Activated naive CD8-positive, alpha-beta T cell treated with anti-CD3 and anti-CD28 coated beads, Interleukin-2, amount 50 U/mL, for 16 hours (primary cell): ENCODE results near the gene MAP3K14.
"Not testable (repeated sequence)": the region's sequence is repeated elsewhere in the genome, so short reads cannot be mapped to it uniquely, and the experiment has no call there.

Source experiments
- DNase-seq: peaks from one replicate; pipeline ENCODE4 v3.0.0-alpha.2; 2020; ENCODE audit warnings: low read depth, low spot score

The MAP3K14 gene

DNA sequence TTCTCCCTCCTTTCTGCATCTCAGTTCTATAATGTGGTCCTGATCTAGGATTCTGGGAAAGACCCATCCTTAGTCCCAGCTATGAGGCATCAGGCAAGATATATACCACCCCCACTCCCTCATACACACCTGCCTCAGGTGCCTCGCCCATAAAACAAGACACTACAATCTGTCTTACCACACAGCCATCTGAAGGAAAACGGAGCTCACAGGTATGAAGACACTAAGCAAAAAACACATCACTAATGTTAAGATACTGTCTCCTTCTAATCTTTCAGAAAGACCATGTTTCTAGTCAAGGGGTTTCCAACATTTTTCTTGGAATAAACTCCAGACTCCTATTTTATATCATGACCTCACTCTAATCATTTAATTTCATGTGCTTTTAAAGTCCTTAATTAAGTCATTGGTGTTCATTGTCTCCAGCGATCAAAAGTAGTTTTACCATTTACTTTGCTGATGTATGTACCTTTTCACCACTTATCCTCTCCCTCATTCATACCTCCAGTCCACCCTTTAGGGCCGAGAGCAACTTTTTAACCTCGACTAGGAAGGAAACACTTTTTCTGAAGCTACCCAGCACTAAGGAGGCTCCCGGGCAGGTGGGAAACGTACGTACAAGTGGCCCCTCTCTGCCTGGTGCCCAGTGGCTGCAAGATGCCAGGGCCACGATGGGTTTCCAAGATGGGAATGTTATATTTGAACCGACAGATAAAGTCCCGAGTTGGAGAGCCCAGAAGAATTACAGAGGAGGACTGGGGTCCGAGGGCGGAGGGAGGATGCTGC lies 979 bp downstream of the MAP3K14 start:
- DNase-seq = no peak

DNA sequence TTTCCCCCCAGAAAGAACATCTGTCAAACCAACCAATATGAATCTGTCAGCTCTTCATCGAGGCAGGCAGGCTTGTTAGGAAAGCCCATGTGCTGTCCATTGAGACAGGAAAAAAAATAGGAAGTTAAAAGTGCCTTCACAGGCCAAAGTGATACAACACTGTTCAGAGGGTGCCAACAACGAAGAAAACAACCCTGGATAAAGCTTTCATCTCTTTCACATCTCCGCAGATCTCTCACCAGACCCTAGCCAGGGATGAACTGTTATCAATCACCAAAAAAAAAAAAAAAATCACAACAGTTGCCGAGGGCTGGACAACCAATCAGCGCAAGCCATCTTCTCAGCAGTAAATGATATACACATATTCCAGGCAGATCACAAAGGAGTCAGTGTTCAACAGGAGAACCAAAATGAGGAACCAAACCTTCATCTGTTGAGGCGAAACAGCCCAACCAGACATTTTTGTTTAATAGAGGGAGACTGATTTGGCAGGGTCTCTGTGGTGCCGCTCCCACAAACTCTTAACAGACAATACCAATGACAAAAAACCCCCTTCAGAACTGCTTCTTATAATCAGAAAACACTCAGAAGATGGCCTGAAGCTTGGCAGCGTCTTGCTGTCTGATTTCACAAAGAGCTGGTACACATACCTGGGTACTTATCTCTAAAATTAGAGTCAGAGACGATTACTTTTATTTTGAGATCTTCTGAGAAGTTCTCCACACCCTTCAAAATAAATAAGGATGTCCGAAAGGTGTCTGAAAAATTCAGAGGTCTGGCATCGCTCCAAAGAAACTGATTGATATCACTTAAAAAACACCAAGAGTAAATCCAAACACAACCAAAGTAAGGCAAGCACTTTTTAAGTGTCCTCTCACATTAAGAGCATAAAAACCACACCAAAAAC lies 1.8 kb downstream of the MAP3K14 start:
- DNase-seq = no peak

DNA sequence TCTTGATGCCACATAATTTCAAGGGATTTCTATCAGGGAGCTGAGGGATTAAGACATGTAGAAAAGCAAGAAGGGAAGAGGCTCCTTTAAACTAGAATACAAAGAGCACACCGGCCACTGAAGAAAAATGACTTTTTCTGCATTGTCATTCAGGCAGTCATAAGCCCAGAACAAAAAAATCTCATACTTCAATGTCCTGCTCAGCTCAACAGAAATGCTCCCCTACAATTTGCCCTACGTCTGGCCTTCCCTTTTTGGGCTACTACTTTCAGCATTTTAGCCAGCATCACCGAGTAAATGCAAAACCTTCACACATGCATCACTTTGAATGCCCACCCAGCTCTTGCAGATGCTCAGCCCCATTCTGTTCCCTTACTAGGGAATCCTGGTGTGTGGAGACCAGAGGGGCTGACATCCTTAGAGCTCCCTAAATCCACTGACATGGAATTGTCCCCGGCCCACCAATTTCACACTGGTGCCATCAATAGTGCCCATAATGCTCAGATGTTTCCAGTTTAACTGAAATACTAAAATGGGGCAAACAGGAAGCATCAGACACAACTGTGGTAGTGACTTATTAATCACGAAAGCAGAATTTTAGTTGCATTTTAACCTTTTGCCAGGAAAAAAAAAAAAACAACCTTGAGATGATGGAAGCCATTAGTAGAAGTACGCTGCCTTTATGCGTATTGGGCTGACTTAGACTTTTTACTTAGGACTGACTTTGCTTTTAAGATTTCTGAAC lies 2.7 kb downstream of the MAP3K14 start:
- DNase-seq = no peak

DNA sequence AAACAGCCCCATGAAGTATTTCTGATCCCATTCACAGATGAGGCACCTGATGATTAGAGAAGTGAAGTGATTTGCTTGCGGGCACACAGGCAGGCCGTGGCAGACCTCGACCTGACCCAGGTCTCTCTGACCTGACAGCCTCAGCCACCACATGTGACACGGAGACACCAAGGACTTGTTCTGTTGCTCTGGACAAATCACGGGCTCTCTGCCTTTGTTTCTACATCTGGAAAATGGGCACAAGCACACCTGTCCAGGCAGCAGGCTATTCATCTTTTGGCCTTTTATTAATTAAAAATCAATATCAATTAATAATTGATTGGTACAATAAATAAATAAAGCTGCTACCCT lies 3.4 kb downstream of the MAP3K14 start:
- no peak for DNase-seq

DNA sequence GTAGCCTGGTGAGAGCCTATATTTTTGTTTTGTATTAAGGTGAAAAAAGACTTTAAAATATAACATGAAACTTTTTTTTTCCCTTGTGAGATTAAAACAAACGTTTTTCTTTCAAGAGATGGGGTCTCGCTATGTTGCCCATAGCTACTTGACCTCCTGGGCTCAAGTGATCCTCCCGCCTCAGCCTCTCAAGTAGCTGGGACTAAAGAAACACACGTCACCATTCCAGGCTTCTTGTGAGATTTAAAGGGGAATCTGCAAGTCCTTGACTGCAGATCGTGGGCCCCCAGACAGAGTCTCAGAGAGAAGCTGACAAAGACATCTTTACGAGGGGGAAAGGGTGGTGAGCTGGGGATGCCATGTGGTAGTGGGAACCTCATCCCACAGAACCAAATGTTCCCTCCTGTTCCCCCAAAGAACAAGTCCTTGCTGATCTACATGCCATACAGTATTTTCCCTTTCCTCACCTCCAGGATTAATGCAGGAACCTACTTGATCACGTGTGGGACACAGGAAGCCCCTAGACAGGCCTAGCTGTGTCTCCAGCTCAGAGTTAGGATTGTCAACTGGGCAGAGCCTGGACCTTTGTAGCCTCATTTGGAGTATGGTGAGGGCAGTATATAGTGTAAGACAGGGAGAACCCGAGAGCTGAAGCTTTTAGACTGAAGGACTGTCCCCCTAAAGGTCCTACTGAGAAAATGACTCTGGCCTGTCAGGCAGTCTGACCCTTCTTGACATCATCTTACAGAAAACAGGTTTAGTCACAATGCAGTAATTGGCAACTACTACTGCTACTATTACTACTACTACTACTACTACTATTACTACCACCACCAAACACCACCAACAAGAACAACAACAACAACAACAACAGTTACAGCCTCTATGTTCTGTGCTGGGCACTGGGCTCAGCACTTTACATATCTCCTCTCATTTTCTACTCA lies 4.1 kb downstream of the MAP3K14 start:
- DNase-seq = no peak

DNA sequence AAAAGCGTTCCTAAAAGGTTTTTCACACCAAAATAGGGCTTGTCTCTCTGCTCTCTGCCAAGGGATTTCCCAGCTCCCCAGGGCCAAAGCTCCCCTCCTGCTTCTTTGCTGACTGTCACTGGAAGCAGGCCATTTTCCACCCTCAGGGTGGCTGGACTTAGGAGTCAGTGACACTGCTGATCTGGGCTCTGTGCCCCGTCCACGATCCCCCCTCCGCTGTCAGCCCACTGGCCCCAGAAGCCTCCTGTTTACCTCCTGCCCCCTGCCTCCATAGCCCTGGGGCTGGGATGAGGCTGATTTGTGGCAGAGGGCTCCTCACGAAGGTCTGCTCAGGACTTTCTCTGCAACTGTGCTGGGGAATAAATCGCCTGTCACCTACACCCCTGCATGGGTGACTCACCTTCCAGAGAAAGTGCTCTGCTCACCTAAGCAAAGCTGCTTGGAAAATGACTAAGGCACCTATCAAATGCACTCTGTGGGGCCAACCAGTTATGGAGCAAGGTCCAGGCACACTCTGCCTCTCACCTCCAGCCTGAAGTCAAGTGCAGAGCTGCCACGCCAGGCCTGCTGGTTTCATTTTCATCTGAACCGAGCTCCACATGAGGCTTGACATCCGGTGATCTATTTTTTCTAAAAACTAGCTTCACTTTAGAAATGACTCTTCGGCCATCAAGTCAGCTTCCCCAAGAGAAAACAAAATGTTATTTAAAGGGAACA lies 4.9 kb downstream of the MAP3K14 start:
- DNase-seq = peak; percentile 70

DNA sequence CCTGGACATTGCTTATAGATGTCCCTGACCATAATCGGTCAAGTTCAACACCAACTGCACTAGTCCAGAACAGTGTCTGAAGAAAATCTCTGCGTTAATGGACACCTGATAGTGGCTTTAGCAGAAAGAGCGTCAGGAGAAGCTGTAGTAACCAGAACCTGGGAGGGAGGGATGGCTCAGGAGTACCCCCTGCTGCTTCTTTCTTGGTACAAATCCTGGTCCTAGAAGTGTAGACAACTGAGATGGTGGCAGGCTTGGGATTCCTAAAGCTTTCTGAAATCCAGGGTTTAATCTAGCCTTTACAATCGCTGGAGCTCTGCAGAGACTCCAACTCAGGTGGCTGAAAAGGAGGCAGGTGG lies 5.4 kb downstream of the MAP3K14 start:
- DNase-seq = no peak

DNA sequence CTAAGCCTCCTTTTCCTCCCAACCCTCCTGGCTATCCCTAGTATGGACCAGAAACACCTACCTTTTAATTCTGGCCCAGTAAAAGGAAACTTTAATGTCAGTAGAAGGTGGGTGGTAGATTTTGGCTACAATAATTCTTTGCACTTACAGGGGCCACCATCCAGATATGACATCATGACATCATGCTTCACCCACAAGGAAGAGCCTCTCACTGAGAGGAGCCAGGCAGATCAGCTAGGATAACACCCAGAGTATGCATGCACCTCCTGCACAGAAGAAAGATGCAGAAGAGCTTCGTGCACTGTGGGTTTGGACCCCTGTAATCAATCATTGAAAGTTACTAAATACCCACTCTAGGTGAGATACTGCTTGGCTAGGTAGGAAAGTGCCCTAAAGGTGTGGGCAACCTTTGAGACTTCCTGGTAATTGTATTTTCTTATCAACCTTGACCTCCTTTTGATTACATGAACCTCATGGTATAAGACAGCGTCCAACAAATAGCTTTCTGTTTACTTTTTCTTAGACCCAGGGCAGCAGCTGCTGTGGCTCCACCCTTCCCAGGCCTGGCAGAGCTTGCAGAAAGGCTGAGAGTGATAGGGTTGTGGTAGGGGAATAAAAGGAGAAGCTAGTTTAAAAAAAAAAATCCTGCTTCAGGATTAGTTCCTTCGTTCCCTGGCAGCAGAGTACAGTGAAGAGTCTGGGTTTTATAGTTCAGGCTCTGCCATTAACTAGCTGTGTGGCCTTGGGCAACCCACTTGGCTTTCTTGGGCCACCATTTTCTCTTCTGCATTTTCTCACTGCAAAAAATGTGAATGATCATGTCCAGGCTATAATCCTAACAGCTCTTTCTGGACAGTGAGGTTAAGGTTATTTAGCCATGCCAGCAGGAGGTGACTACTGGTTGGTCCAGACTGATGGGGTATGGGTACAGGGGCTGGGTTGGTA lies 6.2 kb downstream of the MAP3K14 start:
- DNase-seq = no peak

DNA sequence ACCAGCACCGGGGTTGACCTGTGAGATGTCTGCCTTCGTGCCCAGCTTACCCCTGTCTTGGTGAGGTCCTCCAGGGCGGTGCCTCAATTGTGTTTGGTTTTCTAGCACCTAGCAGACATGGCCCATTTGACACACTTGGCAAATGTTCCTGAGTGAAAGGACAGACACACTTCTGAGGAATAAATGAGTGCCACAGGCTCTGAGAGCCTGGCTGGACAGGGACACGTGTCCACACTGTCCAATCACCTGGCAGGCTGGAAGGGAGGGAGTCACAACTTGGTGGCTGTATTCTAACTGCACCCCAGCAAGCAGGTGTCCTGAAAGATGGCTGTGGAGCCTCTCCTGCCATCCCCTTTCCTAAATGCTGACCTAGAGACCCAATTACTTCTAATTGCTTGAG lies 7.4 kb downstream of the MAP3K14 start:
- no peak for DNase-seq

DNA sequence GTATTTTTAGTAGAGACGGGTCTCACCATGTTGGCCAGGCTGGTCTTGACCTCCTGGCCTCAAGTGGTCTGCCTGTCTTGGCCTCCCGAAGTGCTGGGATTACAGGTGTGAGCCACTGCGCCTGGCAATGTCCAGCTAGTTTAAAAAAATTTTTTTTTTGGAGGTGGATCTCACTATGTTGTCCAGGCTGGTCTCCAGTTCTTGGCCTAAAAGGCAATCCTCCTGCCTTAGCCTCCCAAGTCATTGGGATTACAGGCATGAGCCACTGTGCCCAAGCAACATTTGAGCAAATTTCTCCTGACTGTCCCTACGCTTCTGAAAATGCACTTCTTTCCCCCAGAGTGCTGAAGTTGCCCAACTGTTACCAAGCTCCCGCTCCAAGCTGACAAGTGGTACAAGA lies 8.0 kb downstream of the MAP3K14 start:
- DNase-seq = no peak

DNA sequence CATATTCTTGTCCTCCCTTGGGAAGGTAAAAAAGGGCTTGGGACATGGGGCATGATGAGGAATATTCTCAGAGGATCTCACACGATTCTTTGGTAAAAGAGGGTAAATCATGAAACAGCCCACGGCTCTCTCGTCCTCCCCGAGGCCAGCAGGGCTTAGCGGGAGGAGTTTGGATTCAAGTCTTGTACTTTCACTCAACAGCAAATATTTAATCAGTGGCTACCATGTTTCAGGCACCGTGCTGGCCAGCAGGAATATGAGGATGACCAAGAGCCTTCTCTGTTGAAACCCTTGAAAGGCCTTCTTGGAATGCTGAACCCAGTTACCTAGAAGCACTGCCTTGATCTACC lies 8.8 kb downstream of the MAP3K14 start:
- DNase-seq = no peak

DNA sequence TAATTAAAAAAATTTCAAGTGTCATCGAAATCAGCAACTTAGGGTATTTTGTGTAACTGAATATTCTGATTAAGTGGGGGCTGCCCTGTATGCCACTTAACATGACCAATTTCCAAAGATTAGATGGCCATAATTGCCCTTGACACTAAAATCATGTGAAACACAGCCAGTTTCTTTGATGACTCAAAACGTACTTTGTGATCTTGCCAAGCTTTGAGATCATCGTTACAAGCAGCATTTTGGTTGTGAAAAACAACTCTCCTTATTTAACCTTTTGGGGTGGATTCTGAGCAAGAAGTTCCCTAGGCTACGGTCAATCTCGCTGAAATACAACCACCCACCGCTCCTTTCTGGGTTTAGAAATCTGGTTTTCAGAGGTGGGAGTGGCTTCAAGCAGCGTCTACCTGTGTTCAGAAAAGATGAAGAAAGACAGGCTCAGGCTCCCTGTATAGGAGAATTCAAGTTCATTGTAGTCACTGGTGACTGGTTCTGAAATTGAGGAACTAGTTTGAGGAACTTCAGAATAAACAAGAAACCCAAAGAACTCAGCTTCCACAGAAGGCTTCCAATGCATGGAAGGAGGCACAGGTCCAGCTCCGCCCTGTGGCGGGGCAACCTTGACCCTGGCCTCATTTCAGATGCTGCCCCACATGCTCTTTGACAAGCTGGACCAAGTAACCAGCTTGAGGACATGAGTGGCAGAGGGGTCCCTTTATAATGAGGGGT lies 9.4 kb downstream of the MAP3K14 start:
- DNase-seq = peak; percentile 17

DNA sequence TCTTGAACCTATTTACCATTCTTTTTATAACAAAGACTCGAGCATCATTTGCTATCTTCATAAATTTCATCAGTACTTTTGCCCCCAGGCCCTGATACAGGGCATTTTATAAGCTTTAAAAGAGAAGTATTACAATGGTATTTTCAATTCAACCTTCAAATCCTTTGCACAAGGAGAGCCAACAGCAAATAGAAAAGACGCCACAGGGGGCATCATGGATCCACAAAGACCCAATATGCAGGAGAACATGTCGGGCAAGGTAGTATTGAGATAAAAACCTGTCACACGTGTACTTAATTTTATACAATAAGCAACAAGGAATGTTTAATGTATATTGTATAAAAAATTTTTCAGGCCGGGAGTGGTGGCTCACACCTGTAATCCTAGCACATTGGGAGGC lies 10.2 kb downstream of the MAP3K14 start:
- DNase-seq = no peak

DNA sequence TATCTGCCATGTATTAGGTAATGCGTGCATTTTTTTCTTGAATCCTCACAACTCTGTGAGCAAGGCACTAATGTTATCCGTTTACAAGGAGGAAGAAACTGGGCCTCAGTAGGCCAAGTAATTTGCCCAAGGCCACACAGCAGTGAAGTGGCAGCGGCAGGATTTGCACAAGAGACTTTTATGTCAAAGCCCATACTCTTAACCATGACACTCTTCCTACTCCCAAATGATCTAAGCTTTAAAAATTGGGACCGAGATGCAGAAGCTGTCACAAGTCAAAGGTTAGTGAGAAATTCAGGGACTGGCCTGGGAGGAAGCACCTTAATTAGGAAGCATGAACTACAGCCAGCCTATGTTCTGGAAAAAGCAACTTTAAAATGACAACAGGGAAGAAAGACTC lies 10.7 kb downstream of the MAP3K14 start:
- no peak for DNase-seq

DNA sequence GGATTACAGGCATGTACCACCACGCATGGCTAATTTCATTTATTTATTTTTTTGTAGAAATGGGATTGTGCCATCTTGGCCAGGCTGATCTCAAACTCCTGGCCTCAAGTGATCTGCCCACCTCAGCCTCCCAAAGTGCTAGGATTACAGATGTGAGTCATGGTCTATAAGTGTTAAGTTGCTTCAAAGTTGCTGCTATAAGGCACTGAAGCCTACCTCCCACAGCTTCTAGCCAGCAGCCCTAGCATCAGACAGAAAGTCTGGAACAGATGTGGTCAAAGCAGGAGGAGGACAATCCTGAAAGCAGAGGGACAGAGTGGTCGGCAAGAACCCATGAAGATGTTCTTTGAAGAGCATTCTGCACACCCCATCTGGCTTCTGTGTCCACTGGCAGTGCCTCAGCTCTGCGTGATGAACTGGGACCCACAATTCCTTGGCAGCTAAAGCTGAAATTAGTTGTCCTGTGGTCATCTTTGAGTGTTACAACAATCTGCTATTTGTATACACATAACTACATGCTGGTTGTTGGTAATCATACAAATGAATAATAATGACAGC lies 11.2 kb downstream of the MAP3K14 start:
- no peak for DNase-seq

DNA sequence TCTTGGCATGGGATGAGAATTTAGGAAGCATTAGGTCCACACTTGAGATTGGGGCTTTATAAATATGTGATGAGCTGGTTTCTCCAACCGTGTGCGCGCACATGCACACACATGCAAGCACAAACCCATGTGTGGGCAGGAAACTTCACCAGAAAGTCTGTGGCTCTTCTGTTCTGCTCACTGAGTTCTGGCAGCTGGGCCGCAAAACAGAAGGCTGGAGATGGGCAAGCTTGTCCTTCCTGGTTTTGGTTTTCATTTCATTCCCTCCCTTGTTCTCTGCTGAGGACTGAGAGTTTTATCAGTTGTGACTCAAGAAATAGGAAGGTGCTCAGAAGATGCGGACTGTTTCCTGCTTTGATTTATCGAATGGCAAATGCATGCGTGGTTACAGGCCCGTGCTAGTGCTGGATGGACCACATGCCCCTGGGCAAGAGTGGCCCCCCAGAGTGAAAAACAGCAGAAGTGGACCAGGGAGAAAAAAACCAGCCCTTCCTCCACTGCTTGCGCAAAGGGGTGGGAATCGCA lies 14.1 kb downstream of the MAP3K14 start:
- no peak for DNase-seq

DNA sequence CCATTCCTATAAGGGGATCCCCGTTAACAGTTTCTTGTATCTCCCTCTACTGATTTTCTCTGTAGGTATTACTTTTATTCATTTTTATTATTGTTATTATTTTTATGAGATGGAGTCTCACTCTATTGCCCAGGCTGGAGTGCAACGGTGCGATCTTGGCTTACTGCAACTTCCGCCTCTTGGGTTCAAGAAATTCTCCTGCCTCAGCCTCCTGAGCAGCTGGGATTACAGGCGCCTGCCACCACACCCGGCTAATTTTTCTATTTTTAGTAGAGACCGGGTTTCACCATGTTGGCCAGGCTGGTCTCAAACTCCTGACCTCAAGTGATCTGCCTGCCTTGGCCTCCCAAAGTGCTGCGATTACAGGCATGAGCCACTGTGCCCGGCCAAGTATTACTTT lies 14.6 kb downstream of the MAP3K14 start:
- DNase-seq = not testable (repeated sequence)

DNA sequence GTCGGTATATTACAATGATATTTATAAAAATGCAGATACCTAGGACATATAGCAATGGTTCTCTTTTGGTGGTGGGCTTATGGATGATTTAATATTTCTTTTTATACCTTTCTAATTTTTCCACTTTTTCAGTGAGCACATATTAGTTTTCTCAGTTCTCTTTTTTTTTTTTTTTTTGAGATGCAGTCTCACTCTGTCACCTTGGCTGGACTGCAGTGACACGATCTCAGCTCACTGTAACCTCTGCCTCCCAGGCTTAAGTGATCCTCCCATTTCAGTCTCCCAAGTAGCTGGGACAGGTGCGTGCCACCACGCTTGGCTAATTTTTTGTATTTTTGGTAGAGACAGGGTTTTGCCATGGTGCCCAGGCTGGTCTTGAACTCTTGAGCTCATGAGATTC lies 15.1 kb downstream of the MAP3K14 start:
- no peak for DNase-seq
